ENCODE data around the gene CCR4.

The CCR4 gene

DNA sequence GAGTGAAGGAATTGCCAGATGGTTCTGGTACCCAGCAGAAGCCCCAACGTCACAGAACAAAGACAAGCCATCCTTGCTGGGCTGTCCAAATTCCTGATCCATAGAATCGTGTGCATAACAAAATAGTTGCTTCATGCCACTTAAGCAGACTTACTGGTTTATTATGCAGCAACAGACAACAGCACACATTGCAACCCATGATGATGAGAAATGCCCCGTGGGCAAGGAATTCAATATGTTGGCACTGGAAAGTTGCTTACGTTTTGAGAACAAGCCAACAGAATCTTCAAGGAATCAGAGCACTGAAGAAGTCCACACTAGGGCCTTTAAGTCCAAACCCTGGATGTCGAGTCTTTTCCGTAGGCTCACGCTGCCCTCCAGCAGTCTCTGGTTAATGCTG, 40.3 kb downstream of the CCR4 start:
- H3K4me2 ChIP-seq (ENCODE audit: low read length) = no peak overlapping the region
- H3K79me2 ChIP-seq (ENCODE audit: control insufficient read depth, insufficient read depth, low read length, poor library complexity) = no peaks in the 10 kb centered on the region
- H3K14ac ChIP-seq (ENCODE audit: low read length) = no peak overlapping the region
- no peak overlapping the region for H3K4me3 ChIP-seq (ENCODE audit: low read depth, low read length)
- no peaks in the 10 kb centered on the region for H3K79me1 ChIP-seq (ENCODE audit: low read length)
- H3K18ac ChIP-seq (ENCODE audit: low read length) = no peak overlapping the region
- no peak overlapping the region for H2AFZ ChIP-seq (ENCODE audit: insufficient read depth, low read length, poor library complexity)
- WGBS (ENCODE audit: extremely low coverage, insufficient coverage, insufficient read length) = no CpG with 5 or more reads among the region's 7 CpGs
- H4K8ac ChIP-seq (ENCODE audit: low read depth, low read length) = no peak overlapping the region
- no peak overlapping the region for H2AK5ac ChIP-seq (ENCODE audit: low read length)
- no peaks in the 10 kb centered on the region for H3K27me3 ChIP-seq (ENCODE audit: insufficient read depth, low read length)
- no peak overlapping the region for H4K91ac ChIP-seq (ENCODE audit: low read depth, low read length)
- no peak overlapping the region for H3K4ac ChIP-seq (ENCODE audit: low read depth, low read length)
- no peak overlapping the region for H2BK12ac ChIP-seq (ENCODE audit: low read length)
- no peak overlapping the region for H3K23ac ChIP-seq (ENCODE audit: low read length)
- no peaks in the 10 kb centered on the region for H3K9me3 ChIP-seq (ENCODE audit: insufficient read depth, low read depth, low read length)
- H3K27ac ChIP-seq (ENCODE audit: low read depth, low read length) = no peak overlapping the region
- H3K36me3 ChIP-seq (ENCODE audit: control insufficient read depth in 1 of 2, insufficient read depth in 2 of 2, low read length in 2 of 2) = peaks cover 0 to 1% of the 10 kb centered on the region in 2 experiments
- H3K4me1 ChIP-seq (ENCODE audit: control insufficient read depth in 1 of 2, insufficient read depth in 2 of 2, low read length in 2 of 2) = no peaks in the 10 kb centered on the region
- H2BK120ac ChIP-seq (ENCODE audit: insufficient read depth, low read length, poor library complexity) = no peak overlapping the region
- no peak for DNase-seq
- H2BK5ac ChIP-seq (ENCODE audit: low read depth, low read length, poor library complexity) = no peak overlapping the region
- H3K9ac ChIP-seq (ENCODE audit: low read length) = no peak overlapping the region
- no peak overlapping the region for H4K12ac ChIP-seq (ENCODE audit: low read depth, low read length)

DNA sequence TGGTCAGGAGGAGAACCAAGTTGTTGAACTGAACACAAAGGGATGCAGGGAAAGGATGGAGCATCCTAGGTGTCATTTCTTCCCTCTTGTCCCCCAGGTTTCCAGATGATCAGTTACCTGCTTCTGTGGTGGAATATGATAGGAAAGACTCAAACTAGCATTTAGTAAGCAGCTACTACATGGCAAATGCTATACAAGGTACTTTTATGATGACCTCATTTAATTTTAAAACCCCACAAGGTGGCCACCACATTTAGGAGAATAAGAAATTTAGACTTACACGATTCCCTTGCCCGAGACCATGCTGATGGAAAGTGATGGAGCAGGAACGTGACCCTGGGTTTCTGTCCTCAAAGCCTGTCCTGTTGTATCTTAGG, 40.9 kb downstream of the CCR4 start:
- no peaks in the 10 kb centered on the region for H3K4me1 ChIP-seq (ENCODE audit: control insufficient read depth in 1 of 2, insufficient read depth in 2 of 2, low read length in 2 of 2)
- no peaks in the 10 kb centered on the region for H3K9me3 ChIP-seq (ENCODE audit: insufficient read depth, low read depth, low read length)
- DNase-seq = no peak
- no peaks in the 10 kb centered on the region for H3K79me2 ChIP-seq (ENCODE audit: control insufficient read depth, insufficient read depth, low read length, poor library complexity)
- H2AFZ ChIP-seq (ENCODE audit: insufficient read depth, low read length, poor library complexity) = no peak overlapping the region
- H4K91ac ChIP-seq (ENCODE audit: low read depth, low read length) = no peak overlapping the region
- H2BK5ac ChIP-seq (ENCODE audit: low read depth, low read length, poor library complexity) = no peak overlapping the region
- H3K27ac ChIP-seq (ENCODE audit: low read depth, low read length) = no peak overlapping the region
- H3K4me2 ChIP-seq (ENCODE audit: low read length) = no peak overlapping the region
- no peak overlapping the region for H4K8ac ChIP-seq (ENCODE audit: low read depth, low read length)
- no peak overlapping the region for H2BK12ac ChIP-seq (ENCODE audit: low read length)
- WGBS (ENCODE audit: extremely low coverage, insufficient coverage, insufficient read length) = no CpG with 5 or more reads among the region's 3 CpGs
- no peak overlapping the region for H2BK120ac ChIP-seq (ENCODE audit: insufficient read depth, low read length, poor library complexity)
- H3K27me3 ChIP-seq (ENCODE audit: insufficient read depth, low read length) = no peaks in the 10 kb centered on the region
- H3K23ac ChIP-seq (ENCODE audit: low read length) = no peak overlapping the region
- H3K36me3 ChIP-seq (ENCODE audit: control insufficient read depth in 1 of 2, insufficient read depth in 2 of 2, low read length in 2 of 2) = peaks cover 0 to 5% of the 10 kb centered on the region in 2 experiments
- H4K12ac ChIP-seq (ENCODE audit: low read depth, low read length) = no peak overlapping the region
- H3K14ac ChIP-seq (ENCODE audit: low read length) = no peak overlapping the region
- no peak overlapping the region for H3K4me3 ChIP-seq (ENCODE audit: low read depth, low read length)
- H3K9ac ChIP-seq (ENCODE audit: low read length) = no peak overlapping the region
- H3K4ac ChIP-seq (ENCODE audit: low read depth, low read length) = no peak overlapping the region
- no peak overlapping the region for H2AK5ac ChIP-seq (ENCODE audit: low read length)
- H3K79me1 ChIP-seq (ENCODE audit: low read length) = no peaks in the 10 kb centered on the region
- no peak overlapping the region for H3K18ac ChIP-seq (ENCODE audit: low read length)

DNA sequence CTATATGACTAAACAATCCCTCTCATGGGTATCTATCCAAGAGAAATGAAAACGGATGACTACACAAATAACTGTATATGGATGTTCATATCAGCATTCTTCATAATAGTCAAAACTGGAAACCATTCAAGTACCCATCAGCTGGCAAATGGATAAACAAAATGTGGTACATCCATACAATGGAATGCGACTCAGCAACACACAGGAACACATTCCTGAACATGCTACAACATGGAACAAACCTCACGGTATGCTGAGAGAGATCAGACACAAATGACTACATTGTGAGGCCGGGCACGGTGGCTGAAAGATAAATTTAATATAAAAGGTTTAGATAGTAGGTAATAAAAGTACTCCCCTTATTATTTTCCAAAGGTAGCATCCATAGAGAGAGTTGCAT, 42.6 kb downstream of the CCR4 start:
- Histone ChIP-seq H3K4me3 (ENCODE audit: low read depth, low read length) (no peak overlapping the region), H4K8ac (ENCODE audit: low read depth, low read length) (no peak overlapping the region), H3K27ac (ENCODE audit: low read depth, low read length) (no peak overlapping the region), H3K9ac (ENCODE audit: low read length) (no peak overlapping the region), H3K27me3 (ENCODE audit: insufficient read depth, low read length) (no peaks in the 10 kb centered on the region), H2AK5ac (ENCODE audit: low read length) (no peak overlapping the region), H3K4me1 (ENCODE audit: control insufficient read depth in 1 of 2, insufficient read depth in 2 of 2, low read length in 2 of 2) (no peaks in the 10 kb centered on the region), H2AFZ (ENCODE audit: insufficient read depth, low read length, poor library complexity) (no peak overlapping the region), H3K14ac (ENCODE audit: low read length) (no peak overlapping the region), H3K79me2 (ENCODE audit: control insufficient read depth, insufficient read depth, low read length, poor library complexity) (no peaks in the 10 kb centered on the region), H3K18ac (ENCODE audit: low read length) (no peak overlapping the region), H3K9me3 (ENCODE audit: insufficient read depth, low read depth, low read length) (no peaks in the 10 kb centered on the region), H4K91ac (ENCODE audit: low read depth, low read length) (no peak overlapping the region), H3K23ac (ENCODE audit: low read length) (no peak overlapping the region), H2BK5ac (ENCODE audit: low read depth, low read length, poor library complexity) (no peak overlapping the region), H3K79me1 (ENCODE audit: low read length) (no peaks in the 10 kb centered on the region), H2BK12ac (ENCODE audit: low read length) (no peak overlapping the region), H4K12ac (ENCODE audit: low read depth, low read length) (no peak overlapping the region), H2BK120ac (ENCODE audit: insufficient read depth, low read length, poor library complexity) (no peak overlapping the region), H3K4me2 (ENCODE audit: low read length) (no peak overlapping the region), H3K36me3 (ENCODE audit: control insufficient read depth in 1 of 2, insufficient read depth in 2 of 2, low read length in 2 of 2) (peaks cover 0 to 5% of the 10 kb centered on the region in 2 experiments), H3K4ac (ENCODE audit: low read depth, low read length) (no peak overlapping the region)
- no CpG with 5 or more reads among the region's 5 CpGs for WGBS (ENCODE audit: extremely low coverage, insufficient coverage, insufficient read length)
- DNase-seq = no peak

DNA sequence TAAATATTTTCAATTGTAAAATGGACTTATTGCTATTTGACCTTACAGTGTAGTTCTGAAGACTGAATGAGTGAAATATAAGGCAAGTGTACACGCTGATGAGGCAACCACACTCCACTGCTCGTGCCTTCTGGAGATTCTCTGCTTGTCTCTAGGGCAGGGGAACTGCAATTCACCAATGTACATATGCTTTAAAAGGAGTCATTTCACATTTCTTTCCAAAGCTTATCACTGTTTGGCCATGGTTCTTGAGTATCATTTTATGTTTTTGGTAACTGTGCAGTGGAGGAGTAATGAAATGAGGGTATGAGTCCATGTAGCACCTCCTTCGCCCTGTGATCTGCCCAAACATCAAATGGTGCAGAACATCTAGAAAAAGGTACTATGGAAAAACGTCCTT, 43.7 kb downstream of the CCR4 start:
- no peak overlapping the region for H4K8ac ChIP-seq (ENCODE audit: low read depth, low read length)
- H3K36me3 ChIP-seq (ENCODE audit: control insufficient read depth in 1 of 2, insufficient read depth in 2 of 2, low read length in 2 of 2) = peaks cover 0 to 5% of the 10 kb centered on the region in 2 experiments
- no peak overlapping the region for H3K18ac ChIP-seq (ENCODE audit: low read length)
- H3K9ac ChIP-seq (ENCODE audit: low read length) = no peak overlapping the region
- H3K4me2 ChIP-seq (ENCODE audit: low read length) = no peak overlapping the region
- no peak overlapping the region for H2BK12ac ChIP-seq (ENCODE audit: low read length)
- H4K12ac ChIP-seq (ENCODE audit: low read depth, low read length) = no peak overlapping the region
- no peaks in the 10 kb centered on the region for H3K9me3 ChIP-seq (ENCODE audit: insufficient read depth, low read depth, low read length)
- no CpG with 5 or more reads among the region's 4 CpGs for WGBS (ENCODE audit: extremely low coverage, insufficient coverage, insufficient read length)
- no peak overlapping the region for H3K27ac ChIP-seq (ENCODE audit: low read depth, low read length)
- H2BK5ac ChIP-seq (ENCODE audit: low read depth, low read length, poor library complexity) = no peak overlapping the region
- H2BK120ac ChIP-seq (ENCODE audit: insufficient read depth, low read length, poor library complexity) = no peak overlapping the region
- no peak overlapping the region for H3K4ac ChIP-seq (ENCODE audit: low read depth, low read length)
- no peak overlapping the region for H2AFZ ChIP-seq (ENCODE audit: insufficient read depth, low read length, poor library complexity)
- no peaks in the 10 kb centered on the region for H3K79me1 ChIP-seq (ENCODE audit: low read length)
- no peak overlapping the region for H3K14ac ChIP-seq (ENCODE audit: low read length)
- no peak overlapping the region for H4K91ac ChIP-seq (ENCODE audit: low read depth, low read length)
- no peak overlapping the region for H3K23ac ChIP-seq (ENCODE audit: low read length)
- H3K4me1 ChIP-seq (ENCODE audit: control insufficient read depth in 1 of 2, insufficient read depth in 2 of 2, low read length in 2 of 2) = no peaks in the 10 kb centered on the region
- no peaks in the 10 kb centered on the region for H3K27me3 ChIP-seq (ENCODE audit: insufficient read depth, low read length)
- no peak overlapping the region for H2AK5ac ChIP-seq (ENCODE audit: low read length)
- no peak overlapping the region for H3K4me3 ChIP-seq (ENCODE audit: low read depth, low read length)
- no peak for DNase-seq
- no peaks in the 10 kb centered on the region for H3K79me2 ChIP-seq (ENCODE audit: control insufficient read depth, insufficient read depth, low read length, poor library complexity)

All from trophoblast cell (in vitro differentiated cells and primary cell).